Activated CD8-positive, alpha-beta T cell treated with anti-CD3 and anti-CD28 coated beads, Interleukin-2, amount 10 ng/mL, durations not matched to agents 7 days and 5 days (primary cell): Measurements from ENCODE around the gene ATP1A3. TPM values are rescaled to one million over a fixed set of nuclear protein-coding genes. Genes with fewer than 3 reads are reported as not detected.

ENCODE experiments used
- ATAC-seq: fragments of 150-1000 bp; cut with Tn5 transposase; one replicate; pipeline ENCODE4 v1.10.0; 2021; ENCODE audit warnings: moderate library complexity
- CTCF ChIA-PET: fragments of 350-600 bp; sonication (Branson Sonifier 250); formaldehyde crosslinking; loops from one replicate; lab custom pipeline; 2021; ENCODE audit warnings: antibody characterized with exemption; lab: Charles Lee
- POLR2A ChIA-PET: fragments of 350-600 bp; sonication (Branson Sonifier 250); formaldehyde crosslinking; loops from one replicate; lab custom pipeline; 2021; ENCODE audit warnings: antibody characterized with exemption; lab: Charles Lee
- DNase-seq: peaks from one replicate; pipeline ENCODE4 v3.0.0-alpha.2; 2020
- H3K27ac Mint-ChIP-seq: one replicate; pipeline ENCODE4 v1.8.0; 2021; ENCODE audit warnings: mild to moderate bottlenecking, mixed read lengths
- H3K27me3 Mint-ChIP-seq: one replicate; pipeline ENCODE4 v1.8.0; 2021; ENCODE audit warnings: low read depth, mixed read lengths
- H3K36me3 Mint-ChIP-seq: one replicate; pipeline ENCODE4 v1.8.0; 2021; ENCODE audit warnings: low read depth, mixed read lengths
- H3K4me1 Mint-ChIP-seq: one replicate; pipeline ENCODE4 v1.8.0; 2021; ENCODE audit warnings: low read depth, mixed read lengths
- H3K4me3 Mint-ChIP-seq: one replicate; pipeline ENCODE4 v1.8.0; 2021; ENCODE audit warnings: mild to moderate bottlenecking, mixed read lengths
- H3K9me3 Mint-ChIP-seq: one replicate; pipeline ENCODE4 v1.8.0; 2022; ENCODE audit warnings: mixed read lengths; ENCODE audit not compliant: insufficient read depth
- total RNA-seq, 2 experiments: library from RNA; stranded (reverse); gene quantifications; one replicate each; pipeline ENCODE4 v1.2.3, GENCODE V29; 2021

ATP1A3 gene
- total RNA-seq, 2 experiments from 2014 or later = 2.3 to 3.3 TPM

DNA sequence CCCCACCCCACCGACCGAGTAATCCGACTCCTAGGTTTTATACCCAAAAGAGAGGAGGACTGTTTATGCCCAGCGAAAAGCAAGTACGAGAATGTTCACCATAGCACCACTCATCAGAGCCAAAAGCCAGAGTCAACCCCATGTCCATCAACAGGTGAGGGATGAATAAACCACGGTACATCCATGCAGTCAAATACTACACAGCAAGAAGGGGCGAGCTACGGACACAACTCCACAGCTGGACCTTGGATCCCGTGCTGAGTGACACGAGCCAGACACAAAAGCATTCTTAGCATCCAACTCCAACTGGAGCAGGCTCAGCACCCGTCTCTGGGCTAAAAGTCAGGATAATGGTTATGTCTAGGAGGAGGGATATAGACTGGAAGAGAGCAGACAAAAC lies 22.7 kb downstream of the ATP1A3 start:
- DNase-seq (no peak), ATAC-seq (no peak)
- Mint-ChIP-seq H3K9me3 (no peaks in the 10 kb centered on the region), H3K27ac (no peak overlapping the region), H3K36me3 (no peaks in the 10 kb centered on the region), H3K4me3 (no peak overlapping the region), H3K4me1 (no peaks in the 10 kb centered on the region), H3K27me3 (no peaks in the 10 kb centered on the region)
- POLR2A ChIA-PET = no interaction called here
- CTCF ChIA-PET = no interaction called here

DNA sequence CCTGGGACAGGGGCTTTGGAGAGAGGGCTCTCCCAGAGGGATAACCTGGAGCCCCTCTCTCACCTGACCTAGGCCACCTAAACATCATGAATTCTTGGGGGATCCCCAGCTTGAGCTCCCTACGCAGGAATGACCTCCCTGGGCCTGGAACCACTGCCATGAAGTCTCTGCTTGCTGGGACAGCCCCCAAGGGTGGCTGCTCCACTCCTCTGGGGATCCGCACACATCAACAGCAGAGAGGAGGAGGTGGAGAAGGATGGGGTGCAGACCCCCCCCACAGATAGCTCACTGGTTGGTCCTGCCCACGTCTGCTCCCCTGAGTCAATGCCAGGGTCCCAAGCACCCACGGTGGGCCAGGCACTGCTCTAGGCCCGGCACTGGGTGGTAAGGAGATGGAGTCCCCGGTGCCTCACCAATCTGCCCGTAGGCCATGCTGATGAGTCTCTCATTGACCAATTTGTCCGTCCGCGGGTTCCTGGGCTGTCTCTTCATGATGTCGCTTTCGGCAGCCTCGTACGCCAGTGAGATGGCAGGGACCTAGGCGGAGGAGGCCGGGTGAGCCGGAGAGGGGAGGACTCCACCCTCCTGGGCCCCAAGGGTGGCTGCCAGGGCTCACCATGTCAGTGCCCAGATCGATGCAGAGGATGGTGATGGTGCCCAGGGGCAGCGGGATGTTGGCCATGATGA lies 24.1 kb downstream of the ATP1A3 start:
- Mint-ChIP-seq H3K4me3 (no peak overlapping the region), H3K27ac (no peak overlapping the region), H3K36me3 (no peaks in the 10 kb centered on the region), H3K27me3 (no peaks in the 10 kb centered on the region), H3K9me3 (no peaks in the 10 kb centered on the region), H3K4me1 (no peaks in the 10 kb centered on the region)
- ChIA-PET CTCF (interaction anchor here (1.4 kb wide), 1 partner anchor 217 kb away, joined by 3 read pairs; no protein-coding TSS in a partner anchor), POLR2A (no interaction called here)
- ATAC-seq = no peak
- no peak for DNase-seq

DNA sequence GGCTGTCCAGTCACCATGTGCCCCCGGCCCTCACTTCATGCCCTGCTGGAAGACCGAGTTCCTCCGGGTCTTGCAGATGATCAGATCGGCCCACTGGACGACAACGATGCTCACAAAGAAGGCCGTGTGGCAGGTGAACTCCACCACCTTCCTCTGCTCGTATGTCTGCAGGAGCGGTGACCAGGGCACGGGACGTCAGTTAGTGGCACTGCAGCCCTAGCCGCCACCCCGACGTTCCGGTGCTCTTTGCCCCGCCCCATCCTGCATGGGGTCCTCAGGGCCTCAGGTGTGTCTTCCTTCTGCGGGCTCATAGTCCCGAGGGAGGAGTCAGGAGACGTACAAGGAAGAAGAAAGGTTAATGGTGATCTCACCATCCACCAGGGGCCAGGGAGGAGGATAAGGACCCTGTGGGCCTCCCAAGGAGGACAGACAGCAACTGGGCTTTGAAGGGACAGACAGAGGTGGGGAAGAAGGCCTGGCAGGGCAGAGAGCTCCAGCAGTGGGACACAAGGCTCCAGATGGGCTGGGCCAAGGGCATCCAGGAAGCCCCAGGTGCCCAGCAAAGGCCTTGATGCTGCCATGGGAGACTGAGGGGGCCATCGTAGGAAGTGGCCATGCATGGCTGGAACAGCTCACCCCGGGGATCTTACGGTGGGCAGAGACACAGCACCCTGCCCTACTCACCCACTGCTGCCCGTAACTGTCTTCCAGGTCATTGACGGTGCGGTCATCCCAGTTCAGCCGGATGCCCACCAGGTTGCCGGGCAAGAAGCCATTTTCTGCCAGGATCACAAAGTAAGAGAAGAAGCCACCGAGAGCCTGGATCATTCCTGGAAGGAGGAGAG lies 25.1 kb downstream of the ATP1A3 start:
- ChIA-PET CTCF (interaction anchor here (1.4 kb wide), 1 partner anchor 216 kb away, joined by 3 read pairs; no protein-coding TSS in a partner anchor), POLR2A (no interaction called here)
- H3K9me3 Mint-ChIP-seq = no peaks in the 10 kb centered on the region
- no peak overlapping the region for H3K4me3 Mint-ChIP-seq
- no peak for ATAC-seq
- DNase-seq = no peak
- no peaks in the 10 kb centered on the region for H3K27me3 Mint-ChIP-seq
- no peak overlapping the region for H3K27ac Mint-ChIP-seq
- H3K4me1 Mint-ChIP-seq = no peaks in the 10 kb centered on the region
- no peaks in the 10 kb centered on the region for H3K36me3 Mint-ChIP-seq

DNA sequence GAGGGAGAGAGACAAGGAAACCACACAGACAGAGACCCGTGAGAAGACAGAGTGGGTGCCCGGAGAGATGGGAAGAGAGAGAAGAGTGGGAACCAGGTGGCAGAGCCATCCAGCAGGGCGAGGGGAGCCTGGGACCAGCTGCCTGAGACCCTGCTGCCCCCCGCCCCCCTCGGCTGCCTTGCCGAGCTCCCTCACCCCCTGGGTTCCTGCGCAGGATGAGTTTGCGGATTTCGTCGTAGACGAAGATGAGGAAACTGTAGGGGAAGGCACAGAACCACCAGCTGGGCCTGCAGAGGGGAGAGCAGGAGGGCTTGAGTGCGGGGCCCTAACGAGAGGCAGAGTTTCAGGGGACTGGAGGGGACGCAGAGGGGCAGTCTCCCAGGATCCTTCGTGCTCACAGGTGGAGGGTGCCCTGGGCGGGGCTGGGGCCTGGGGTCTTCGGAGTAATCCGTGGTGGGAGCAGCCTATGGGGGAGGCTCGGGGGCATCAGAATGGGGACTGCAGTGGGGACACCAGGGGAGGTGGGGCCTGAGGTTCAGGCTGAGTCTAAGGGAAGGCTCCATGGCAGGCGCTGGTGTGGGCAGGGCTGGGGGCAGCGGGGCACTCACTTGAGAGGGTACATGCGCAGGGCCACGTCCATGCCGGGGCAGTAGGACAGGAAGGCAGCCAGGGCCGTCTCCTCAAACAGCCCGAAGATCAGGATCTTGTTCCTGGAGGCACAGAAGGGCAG lies 26.8 kb downstream of the ATP1A3 start:
- H3K27ac Mint-ChIP-seq = no peak overlapping the region
- ChIA-PET POLR2A (no interaction called here), CTCF (no interaction called here)
- H3K27me3 Mint-ChIP-seq = no peaks in the 10 kb centered on the region
- H3K4me3 Mint-ChIP-seq = no peak overlapping the region
- ATAC-seq (no peak), DNase-seq (no peak)
- H3K9me3 Mint-ChIP-seq = no peaks in the 10 kb centered on the region
- H3K4me1 Mint-ChIP-seq = no peaks in the 10 kb centered on the region
- H3K36me3 Mint-ChIP-seq = no peaks in the 10 kb centered on the region

DNA sequence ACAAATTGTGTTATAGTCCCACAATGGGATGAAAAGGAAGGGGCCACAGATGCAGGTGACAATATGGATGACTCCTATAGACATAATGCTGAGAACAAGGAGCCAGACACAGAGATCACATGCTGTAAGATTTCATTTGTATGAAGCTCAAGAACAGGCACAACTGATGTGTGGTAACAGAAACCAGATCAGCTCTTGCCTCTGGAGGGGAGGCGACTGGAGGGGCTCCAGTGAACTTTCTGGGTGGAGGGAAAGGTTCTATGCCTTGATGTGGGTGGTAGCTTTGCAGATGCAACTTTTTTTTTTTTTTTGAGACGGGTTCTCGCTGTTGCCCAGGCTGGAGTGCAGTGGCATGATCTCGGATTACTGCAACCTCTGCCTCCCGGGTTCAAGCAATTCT lies 28.9 kb downstream of the ATP1A3 start:
- no peaks in the 10 kb centered on the region for H3K27me3 Mint-ChIP-seq
- no peaks in the 10 kb centered on the region for H3K36me3 Mint-ChIP-seq
- ATAC-seq = no peak
- ChIA-PET CTCF (interaction anchor here (1.1 to 1.4 kb wide), 2 partner anchors 70 to 173 kb away, joined by 3 read pairs; no protein-coding TSS in a partner anchor), POLR2A (interaction anchor here (0.6 kb wide), 1 partner anchor 27 kb away, joined by 3 read pairs; no protein-coding TSS in a partner anchor)
- no peaks in the 10 kb centered on the region for H3K9me3 Mint-ChIP-seq
- H3K4me3 Mint-ChIP-seq = no peak overlapping the region
- H3K27ac Mint-ChIP-seq = no peak overlapping the region
- no peaks in the 10 kb centered on the region for H3K4me1 Mint-ChIP-seq
- DNase-seq = no peak

DNA sequence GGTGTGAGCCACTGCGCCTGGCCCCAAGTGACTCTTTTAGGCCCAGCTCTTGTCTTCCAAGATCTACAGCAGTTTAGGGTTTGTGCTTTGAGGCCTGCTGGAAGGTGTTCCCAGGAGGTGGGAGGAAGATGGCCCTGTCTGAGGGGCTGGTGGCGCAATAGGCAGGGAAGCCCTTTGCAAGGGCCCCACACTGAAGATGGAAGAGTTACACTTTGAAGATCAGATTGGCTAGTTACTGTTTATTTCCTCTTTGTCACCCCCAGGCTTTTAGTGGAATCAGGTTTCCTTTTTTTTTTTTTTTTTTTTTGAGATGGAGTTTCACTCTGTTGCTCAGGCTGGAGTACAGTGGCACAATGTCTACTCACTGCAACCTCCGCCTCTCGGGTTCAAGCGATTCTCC lies 33.1 kb downstream of the ATP1A3 start:
- no peak for DNase-seq
- Mint-ChIP-seq H3K9me3 (no peaks in the 10 kb centered on the region), H3K27ac (no peak overlapping the region), H3K27me3 (no peaks in the 10 kb centered on the region), H3K4me3 (no peak overlapping the region), H3K36me3 (peaks cover 7% of the 10 kb centered on the region), H3K4me1 (peaks cover 20% of the 10 kb centered on the region)
- ChIA-PET POLR2A (no interaction called here), CTCF (interaction anchor here (1.2 to 3.1 kb wide), 3 partner anchors 68 to 74 kb away, joined by 3 to 18 read pairs (median 4); no protein-coding TSS in a partner anchor)
- no peak for ATAC-seq

DNA sequence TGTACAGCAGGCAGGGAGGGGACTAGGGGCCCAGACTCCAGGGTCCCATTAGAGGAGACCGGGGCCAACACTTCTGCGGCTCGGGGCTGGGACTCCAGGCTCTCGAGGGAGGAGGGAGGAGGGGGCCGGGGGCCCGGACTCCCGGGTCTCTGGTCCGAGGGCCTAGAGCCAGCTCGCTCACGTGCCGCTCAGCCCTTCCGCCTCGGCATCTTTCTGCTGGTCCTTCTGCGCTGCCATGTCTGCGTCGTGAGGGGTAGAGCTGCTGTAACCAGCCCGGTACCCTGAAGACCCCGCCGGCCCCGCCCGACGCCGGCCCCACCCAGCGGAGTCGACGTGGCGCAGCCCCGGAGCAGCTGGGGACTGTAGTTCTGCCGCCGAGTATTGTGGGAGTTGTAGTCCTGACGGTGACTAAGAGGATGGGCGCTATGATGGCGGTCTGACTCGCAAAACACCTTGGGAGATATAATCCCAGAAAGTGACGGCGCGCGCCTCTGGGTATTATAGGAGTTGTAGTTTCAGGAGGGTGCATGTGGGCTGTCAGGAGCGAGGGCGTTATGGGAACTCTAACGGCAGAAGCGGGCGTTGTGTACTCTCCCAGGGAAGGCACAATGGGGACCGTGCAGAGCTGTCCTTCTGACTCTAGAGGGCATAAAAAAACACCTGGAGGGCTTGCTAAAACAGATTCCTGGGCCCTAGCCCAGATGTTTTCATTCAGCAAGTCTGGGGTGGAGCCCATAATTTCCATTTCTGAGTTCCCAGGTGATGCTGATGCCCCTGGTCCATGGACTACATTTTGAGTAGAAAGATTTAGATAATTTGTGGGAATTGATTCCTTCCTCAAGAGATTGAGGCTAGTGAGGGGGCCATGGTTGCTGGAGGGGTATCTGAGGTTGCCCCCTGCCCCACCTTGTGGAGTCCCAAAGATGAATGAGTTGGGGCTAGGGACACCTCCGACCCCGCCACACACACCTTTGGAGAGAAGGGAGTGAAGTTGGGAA lies 34.7 kb downstream of the ATP1A3 start, which contains the start of gene RABAC1:
RABAC1 (minus strand) TSS at position 266 of the 998 bp plus-strand sequence; CDS start at position 237, 29 bp downstream.
- H3K9me3 Mint-ChIP-seq = no peaks in the 10 kb centered on the region
- peaks cover 7% of the 10 kb centered on the region for H3K36me3 Mint-ChIP-seq
- H3K4me3 Mint-ChIP-seq = peak within 1 kb of the TSS; percentile 89
- DNase-seq (peak; percentile 93), ATAC-seq (peak; percentile 93)
- H3K27me3 Mint-ChIP-seq = no peaks in the 10 kb centered on the region
- peak within 1 kb of the TSS; percentile 78 for H3K27ac Mint-ChIP-seq
- CTCF ChIA-PET = interaction anchor here (0.8 to 4.3 kb wide), 12 partner anchors 13 to 481 kb away, joined by 3 to 31 read pairs (median 7); partner anchors contain the start of gene RPS19
- peaks cover 20% of the 10 kb centered on the region for H3K4me1 Mint-ChIP-seq
- POLR2A ChIA-PET = interaction anchor here (0.6 to 3.9 kb wide), 5 partner anchors 13 to 88 kb away, joined by 3 to 14 read pairs (median 4); no protein-coding TSS in a partner anchor

DNA sequence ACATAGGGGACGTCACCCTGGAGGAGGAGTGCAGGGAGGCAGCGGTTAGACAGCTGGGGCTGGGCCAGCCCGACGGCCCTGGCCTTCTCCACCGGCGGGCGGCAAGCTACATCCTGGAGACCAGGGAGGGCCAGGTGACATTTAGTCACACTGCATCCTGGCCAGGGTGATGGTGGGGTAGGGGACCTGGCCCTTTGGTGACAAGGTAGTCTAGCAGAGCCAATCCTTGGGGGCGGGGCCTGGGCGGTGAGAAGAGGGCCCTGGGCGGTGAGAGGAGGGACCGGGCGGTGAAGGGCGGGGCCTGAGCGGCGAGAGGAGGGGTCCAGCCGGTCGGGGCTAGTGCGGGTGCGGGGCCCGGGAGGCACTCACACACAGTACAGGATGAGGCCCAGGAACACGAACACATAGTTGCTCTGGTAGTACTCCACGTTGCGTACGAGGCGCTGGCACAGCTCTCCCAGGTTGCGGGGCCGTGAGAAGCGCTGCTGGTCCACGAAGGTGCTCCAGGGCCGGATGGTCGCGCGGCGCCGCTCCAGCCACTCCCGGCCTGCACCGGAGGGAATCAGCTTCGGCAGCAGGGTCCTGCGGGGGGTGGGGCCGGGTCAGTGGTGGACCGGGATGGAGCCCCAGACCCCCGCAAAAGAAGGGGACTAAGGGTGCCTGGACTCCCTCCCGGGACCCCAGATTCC lies 35.5 kb downstream of the ATP1A3 start:
- CTCF ChIA-PET = interaction anchor here (0.8 to 4.3 kb wide), 14 partner anchors 13 to 482 kb away, joined by 3 to 31 read pairs (median 7); partner anchors contain the start of gene RPS19

DNA sequence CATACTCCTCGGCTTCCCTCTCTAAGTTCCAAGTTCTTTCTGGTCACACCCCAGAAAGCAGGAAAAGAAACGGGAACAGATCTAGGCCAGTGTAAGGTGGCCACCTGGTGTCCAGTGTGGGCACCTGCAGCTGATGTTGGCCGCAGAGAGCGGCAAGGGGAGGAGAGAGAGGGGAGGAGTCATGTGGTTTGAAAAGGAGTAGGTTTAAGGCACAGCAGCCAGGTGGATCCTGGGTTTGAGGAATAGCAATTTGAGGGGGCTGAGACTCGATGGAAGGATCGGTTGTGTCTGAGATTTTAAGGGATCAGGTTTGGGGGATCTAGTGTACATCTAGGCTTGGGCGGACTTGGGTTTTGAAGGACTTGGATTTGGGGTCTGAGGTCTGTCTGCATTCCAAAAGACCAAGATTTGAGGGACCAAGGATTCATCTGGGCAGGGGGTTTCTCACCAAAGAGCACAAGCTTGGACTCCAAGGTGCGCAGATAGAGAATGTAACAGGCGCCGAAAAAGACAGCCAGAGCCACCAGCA lies 36.1 kb downstream of the ATP1A3 start:
- ATAC-seq (peak; percentile 14), DNase-seq (peak; percentile 65)
- peak overlapping the region; percentile 89 for H3K4me3 Mint-ChIP-seq
- CTCF ChIA-PET = interaction anchor here (1.0 to 4.3 kb wide), 9 partner anchors 12 to 166 kb away, joined by 3 to 31 read pairs (median 7); partner anchors contain the start of gene RPS19
- H3K27me3 Mint-ChIP-seq = no peaks in the 10 kb centered on the region
- H3K27ac Mint-ChIP-seq = peak overlapping the region; percentile 78
- H3K9me3 Mint-ChIP-seq = no peaks in the 10 kb centered on the region
- POLR2A ChIA-PET = interaction anchor here (0.8 to 3.9 kb wide), 3 partner anchors 12 to 85 kb away, joined by 3 to 14 read pairs (median 3); no protein-coding TSS in a partner anchor
- peaks cover 7% of the 10 kb centered on the region for H3K36me3 Mint-ChIP-seq
- peaks cover 20% of the 10 kb centered on the region for H3K4me1 Mint-ChIP-seq

More for the DNA sequence above, 35.5 kb downstream of the ATP1A3 start:
- H3K4me1 Mint-ChIP-seq = peaks cover 20% of the 10 kb centered on the region
- H3K27ac Mint-ChIP-seq = peak overlapping the region; percentile 78
- H3K9me3 Mint-ChIP-seq = no peaks in the 10 kb centered on the region
- H3K27me3 Mint-ChIP-seq = no peaks in the 10 kb centered on the region
- peak; percentile 87 for DNase-seq
- peak; percentile 71 for ATAC-seq
- POLR2A ChIA-PET = interaction anchor here (1.4 to 3.9 kb wide), 4 partner anchors 13 to 87 kb away, joined by 3 to 14 read pairs (median 4); no protein-coding TSS in a partner anchor
- H3K4me3 Mint-ChIP-seq = peak overlapping the region; percentile 89
- peaks cover 7% of the 10 kb centered on the region for H3K36me3 Mint-ChIP-seq
